ENCODE data around the gene NKD2. TPM values are rescaled to one million over a fixed set of nuclear protein-coding genes. Genes with fewer than 3 reads are reported as not detected.
"Not testable (repeated sequence)": the region's sequence is repeated elsewhere in the genome, so short reads cannot be mapped to it uniquely, and the experiment has no call there.

NKD2 gene
- total RNA-seq, 1 donor from 2014 or later: 1.8 TPM

GRCh38 chr5:1021136-1021968, 12.8 kb downstream of the NKD2 start:
- Mint-ChIP-seq H3K4me1 (ENCODE audit: unreplicated experiment) (no peaks in the 10 kb centered on the region), H3K27ac (ENCODE audit: unreplicated experiment) (no peak overlapping the region)

GRCh38 chr5:1021969-1022336, 13.4 kb downstream of the NKD2 start:
- H3K4me3 Mint-ChIP-seq (ENCODE audit: unreplicated experiment); H3K27ac Mint-ChIP-seq (ENCODE audit: unreplicated experiment); H3K36me3 Mint-ChIP-seq (ENCODE audit: low read depth, unreplicated experiment); H3K9me3 Mint-ChIP-seq (ENCODE audit: unreplicated experiment); DNase-seq (ENCODE audit: low spot score); H3K27me3 Mint-ChIP-seq (ENCODE audit: unreplicated experiment); H3K4me1 Mint-ChIP-seq (ENCODE audit: unreplicated experiment): not testable (repeated sequence)

More at GRCh38 chr5:1021136-1021968, 12.8 kb downstream of the NKD2 start:
- no peak overlapping the region for H3K4me3 Mint-ChIP-seq (ENCODE audit: unreplicated experiment)
- H3K9me3 Mint-ChIP-seq (ENCODE audit: unreplicated experiment): no peaks in the 10 kb centered on the region
- DNase-seq (ENCODE audit: low spot score): no peak
- peaks cover 1% of the 10 kb centered on the region for H3K27me3 Mint-ChIP-seq (ENCODE audit: unreplicated experiment)
- no peaks in the 10 kb centered on the region for H3K36me3 Mint-ChIP-seq (ENCODE audit: low read depth, unreplicated experiment)
- no peak for TF ChIP-seq CTCF (IDR thresholded peaks at IDR 0.05; ENCODE audit: unreplicated experiment)

- Mint-ChIP-seq H3K4me3 (ENCODE audit: unreplicated experiment) (no peak overlapping the region), H3K36me3 (ENCODE audit: low read depth, unreplicated experiment) (no peaks in the 10 kb centered on the region), H3K27ac (ENCODE audit: unreplicated experiment) (no peak overlapping the region), H3K27me3 (ENCODE audit: unreplicated experiment) (peaks cover 4% of the 10 kb centered on the region), H3K4me1 (ENCODE audit: unreplicated experiment) (no peaks in the 10 kb centered on the region), H3K9me3 (ENCODE audit: unreplicated experiment) (no peaks in the 10 kb centered on the region)
- DNase-seq (ENCODE audit: low spot score): no peak
- TF ChIP-seq CTCF (IDR thresholded peaks at IDR 0.05; ENCODE audit: unreplicated experiment): no peak
Observed at GRCh38 chr5:1026700-1027621, 18.4 kb downstream of the NKD2 start.

- no peak for DNase-seq (ENCODE audit: low spot score)
- no peak for TF ChIP-seq CTCF (IDR thresholded peaks at IDR 0.05; ENCODE audit: unreplicated experiment)
Observed at GRCh38 chr5:1027631-1028441, 19.2 kb downstream of the NKD2 start.

More at GRCh38 chr5:1027631-1028441, 19.2 kb downstream of the NKD2 start:
- no peak overlapping the region for H3K27ac Mint-ChIP-seq (ENCODE audit: unreplicated experiment)
- no peaks in the 10 kb centered on the region for H3K36me3 Mint-ChIP-seq (ENCODE audit: low read depth, unreplicated experiment)
- peaks cover 4% of the 10 kb centered on the region for H3K27me3 Mint-ChIP-seq (ENCODE audit: unreplicated experiment)
- H3K4me3 Mint-ChIP-seq (ENCODE audit: unreplicated experiment): no peak overlapping the region
- H3K4me1 Mint-ChIP-seq (ENCODE audit: unreplicated experiment): no peaks in the 10 kb centered on the region
- H3K9me3 Mint-ChIP-seq (ENCODE audit: unreplicated experiment): no peaks in the 10 kb centered on the region
